H1 (cell line): Measurements from ENCODE around the gene SLC25A45. TPM values are rescaled to one million over a fixed set of nuclear protein-coding genes. Genes with fewer than 3 reads are reported as not detected.

Experiments used
- CTCF ChIA-PET: fragments of 300-600 bp; sonication (Branson Sonifier 250); formaldehyde crosslinking; loops from one replicate; lab custom pipeline; 2021; ENCODE audit not compliant: partially characterized antibody; lab: Charles Lee
- POLR2A ChIA-PET: fragments of 300-600 bp; sonication (Branson Sonifier 250); formaldehyde crosslinking; loops from one replicate; lab custom pipeline; 2021; ENCODE audit warnings: inconsistent platforms; ENCODE audit not compliant: partially characterized antibody; lab: Charles Lee
- DNase-seq, 2 experiments: peaks; one replicate each; pipeline versions ENCODE4 v3.0.0 to v3.0.0-alpha.2; 2010 to 2022; ENCODE audit warnings: low spot score in 2 of 2, low read depth in 1 of 2, mixed read lengths in 1 of 2
- FAIRE-seq: peaks from 2 replicates; lab custom pipeline; 2011; peaks lifted over from hg19 to GRCh38; lab: Jason Lieb, UNC
- H2AFZ ChIP-seq: 2 replicates; pipeline ENCODE4 v1.8.1; 2012; ENCODE audit warnings: low read length, inconsistent platforms
- H2AK5ac ChIP-seq: 2 replicates; pipeline ENCODE4 v1.6.1; 2013; ENCODE audit warnings: low read depth, low read length
- H2BK120ac ChIP-seq: replicated peaks from 2 replicates; pipeline ENCODE3; 2013; ENCODE audit warnings: low read depth, low read length, inconsistent platforms
- H2BK12ac ChIP-seq: 2 replicates; pipeline ENCODE4 v1.6.1; 2013; ENCODE audit warnings: low read depth, low read length
- H2BK15ac ChIP-seq: 2 replicates; pipeline ENCODE4 v1.6.1; 2013; ENCODE audit warnings: low read length
- H2BK20ac ChIP-seq: 2 replicates; pipeline ENCODE4 v1.6.1; 2013; ENCODE audit warnings: low read length
- H2BK5ac ChIP-seq: 2 replicates; pipeline ENCODE4 v1.6.1; 2013; ENCODE audit warnings: low read depth, low read length
- H3K14ac ChIP-seq: 2 replicates; pipeline ENCODE4 v1.6.1; 2013; ENCODE audit warnings: inconsistent platforms; ENCODE audit not compliant: insufficient read length
- H3K18ac ChIP-seq: 2 replicates; pipeline ENCODE4 v1.6.1; 2013; ENCODE audit warnings: low read length; ENCODE audit errors: extremely low read depth
- H3K23ac ChIP-seq: 2 replicates; pipeline ENCODE4 v1.6.1; 2013; ENCODE audit warnings: inconsistent platforms; ENCODE audit not compliant: insufficient read length
- H3K23me2 ChIP-seq: 2 replicates; pipeline ENCODE4 v1.6.1; 2013; ENCODE audit warnings: low read depth, low read length
- H3K27ac ChIP-seq: 2 replicates; pipeline ENCODE4 v1.6.1; 2011; ENCODE audit warnings: low read depth, low read length, inconsistent platforms
- H3K27me3 ChIP-seq, 4 experiments: replicated peaks in 1 of 4; 1 replicate in 1 of 4; 2 replicates in 3 of 4; pipeline versions ENCODE4 v1.6.1 to v1.8.1; 2011 to 2013; ENCODE audit warnings: low read length in 3 of 4, mild to moderate bottlenecking in 3 of 4, inconsistent platforms in 2 of 4, mixed read lengths in 2 of 4, moderate library complexity in 1 of 4; ENCODE audit not compliant: control insufficient read depth in 3 of 4, insufficient read depth in 3 of 4; ENCODE audit errors: extremely low read depth in 1 of 4
- H3K36me3 ChIP-seq, 4 experiments: 2 replicates each; pipeline versions ENCODE4 v1.6.1 to v1.8.1; 2011 to 2013; ENCODE audit warnings: mild to moderate bottlenecking in 4 of 4, low read length in 3 of 4, moderate library complexity in 2 of 4, control low read depth in 1 of 4, inconsistent platforms in 1 of 4; ENCODE audit not compliant: insufficient read depth in 4 of 4, control insufficient read depth in 2 of 4
- H3K4ac ChIP-seq: replicated peaks from 2 replicates; pipeline ENCODE3; 2013; ENCODE audit warnings: low read length, low read depth, mixed read lengths, inconsistent platforms; ENCODE audit not compliant: insufficient read length
- H3K4me1 ChIP-seq, 4 experiments: replicated peaks in 1 of 4; 1 replicate in 1 of 4; 2 replicates in 3 of 4; pipeline versions ENCODE4 v1.6.1 to v1.8.1; 2011 to 2013; ENCODE audit warnings: low read length in 3 of 4, inconsistent platforms in 2 of 4, mixed read lengths in 1 of 4; ENCODE audit not compliant: insufficient read depth in 4 of 4, control insufficient read depth in 3 of 4
- H3K4me2 ChIP-seq, 2 experiments: 2 replicates each; pipeline versions ENCODE4 v1.6.1 to v1.8.1; 2011 to 2013; ENCODE audit warnings: low read depth in 2 of 2, low read length in 2 of 2, control low read depth in 1 of 2, inconsistent platforms in 1 of 2, mild to moderate bottlenecking in 1 of 2; ENCODE audit not compliant: insufficient read depth in 1 of 2
- H3K4me3 ChIP-seq, 4 experiments: fragments of 200-600, 300-600 bp in 1 of 4; sonication (generic), shearing (Covaris generic), sonication (Bioruptor Twin) in 1 of 4; 2 replicates each; pipeline versions ENCODE4 v1.5.1 to v1.8.1; 2011 to 2016; ENCODE audit warnings: low read length in 4 of 4, low read depth in 3 of 4, control low read depth in 2 of 4, inconsistent platforms in 2 of 4, mild to moderate bottlenecking in 2 of 4, mixed read lengths in 1 of 4, moderate library complexity in 1 of 4; ENCODE audit not compliant: insufficient read depth in 2 of 4; ENCODE audit errors: extremely low read depth in 1 of 4
- H3K56ac ChIP-seq: replicated peaks from 2 replicates; pipeline ENCODE3; 2013; ENCODE audit warnings: low read depth, mild to moderate bottlenecking, mixed read lengths, low read length, inconsistent platforms; ENCODE audit not compliant: insufficient read length
- H3K79me1 ChIP-seq: 2 replicates; pipeline ENCODE4 v1.6.1; 2013; ENCODE audit warnings: low read depth, low read length, control low read depth
- H3K79me2 ChIP-seq, 2 experiments: 2 replicates each; pipeline versions ENCODE4 v1.6.1 to v1.8.1; 2012 to 2013; ENCODE audit warnings: low read length in 2 of 2, mild to moderate bottlenecking in 2 of 2, inconsistent platforms in 1 of 2; ENCODE audit not compliant: insufficient read depth in 2 of 2, control insufficient read depth in 1 of 2
- H3K9ac ChIP-seq, 4 experiments: replicated peaks in 1 of 4; 1 replicate in 1 of 4; 2 replicates in 3 of 4; pipeline versions ENCODE4 v1.6.1 to v1.8.1; 2011 to 2013; ENCODE audit warnings: low read depth in 3 of 4, low read length in 3 of 4, control low read depth in 2 of 4, mild to moderate bottlenecking in 2 of 4, moderate library complexity in 2 of 4, inconsistent platforms in 1 of 4; ENCODE audit errors: extremely low read depth in 1 of 4
- H3K9me3 ChIP-seq, 2 experiments: 2 replicates each; pipeline versions ENCODE4 v1.6.1 to v1.8.1; 2012 to 2013; ENCODE audit warnings: mild to moderate bottlenecking in 2 of 2, moderate library complexity in 2 of 2, control low read depth in 1 of 2, inconsistent platforms in 1 of 2, low read depth in 1 of 2, low read length in 1 of 2, mixed read lengths in 1 of 2; ENCODE audit not compliant: insufficient read depth in 2 of 2
- H4K20me1 ChIP-seq, 2 experiments: replicated peaks in 1 of 2; 2 replicates each; pipeline versions ENCODE3 to v1.8.1; 2011 to 2013; ENCODE audit warnings: inconsistent platforms in 2 of 2, low read length in 2 of 2, mild to moderate bottlenecking in 1 of 2; ENCODE audit not compliant: insufficient read depth in 2 of 2, control insufficient read depth in 1 of 2
- H4K5ac ChIP-seq: 2 replicates; pipeline ENCODE4 v1.6.1; 2013; ENCODE audit warnings: low read length, low read depth, mixed read lengths, inconsistent platforms; ENCODE audit not compliant: insufficient read length
- H4K8ac ChIP-seq: 2 replicates; pipeline ENCODE4 v1.8.0; 2013; ENCODE audit warnings: mild to moderate bottlenecking, moderate library complexity, low read length, inconsistent platforms; ENCODE audit not compliant: insufficient read depth; ENCODE audit errors: extremely low read depth
- H4K91ac ChIP-seq: replicated peaks from 2 replicates; pipeline ENCODE3; 2013; ENCODE audit warnings: low read length, mixed read lengths, inconsistent platforms; ENCODE audit not compliant: insufficient read length
- KDM4A ChIP-seq: IDR thresholded peaks from one replicate; pipeline ENCODE4 v1.7.1; 2012; ENCODE audit warnings: low read depth, mild to moderate bottlenecking, moderate library complexity, low read length, inconsistent platforms; ENCODE audit not compliant: severe bottlenecking
- SIN3A ChIP-seq, 2 experiments: IDR thresholded peaks in 1 of 2; conservative IDR thresholded peaks in 1 of 2; 2 replicates each; pipeline ENCODE4 v1.6.1; 2011 to 2012; ENCODE audit warnings: low read length in 2 of 2, improper control_type of control experiment in 1 of 2, low read depth in 1 of 2, mild to moderate bottlenecking in 1 of 2
- SP2 ChIP-seq: IDR thresholded peaks from 2 replicates; pipeline ENCODE4 v1.6.1; 2012; ENCODE audit warnings: mild to moderate bottlenecking, low read length, inconsistent platforms
- WGBS, 2 experiments: shearing (Covaris generic) in 1 of 2; methylation state at CpG; one replicate each; pipeline versions ENCODE4 v1.1.6 to v1.1.7; 2013 to 2015; ENCODE audit warnings: low lambda C conversion rate in 2 of 2, mixed read lengths in 2 of 2, inconsistent platforms in 1 of 2, low coverage in 1 of 2, missing lambda C conversion rate in 1 of 2; ENCODE audit not compliant: insufficient replicate concordance in 2 of 2, insufficient coverage in 1 of 2, insufficient read length in 1 of 2; ENCODE audit errors: extremely low coverage in 1 of 2, missing lambda C conversion rate in 1 of 2; 5-methylcytosine and 5-hydroxymethylcytosine counted together
- polyA plus RNA-seq, 7 experiments: library from polyadenylated mRNA; depleted of rRNA in 3 of 7; stranded (reverse) in 5 of 7; unstranded in 2 of 7; fragments of >200 nt in 5 of 7; fragments of 200-250 nt in 2 of 7; gene quantifications; 1 replicate in 5 of 7; 2 replicates in 1 of 7; 4 replicates in 1 of 7; pipeline versions ENCODE4 v1.2.1 to v1.2.3, GENCODE V29; 2011 to 2013; ENCODE audit warnings: missing spikeins in 2 of 7, mixed read lengths in 2 of 7
- total RNA-seq: library from RNA; stranded (reverse); fragmentation: NEBNext Ultra II Directional; extraction: Animal tissue kit (Norgen Biotek cat#: 25700); gene quantifications from 2 replicates; pipeline ENCODE4 v1.2.1, GENCODE V29; 2021

Gene SLC25A45
- total and polyA plus RNA-seq, 2 of the 8 experiments (the other 6 are each of a cell fraction or from before 2014, with no cell fraction given): 0.54 to 0.59 TPM

DNA sequence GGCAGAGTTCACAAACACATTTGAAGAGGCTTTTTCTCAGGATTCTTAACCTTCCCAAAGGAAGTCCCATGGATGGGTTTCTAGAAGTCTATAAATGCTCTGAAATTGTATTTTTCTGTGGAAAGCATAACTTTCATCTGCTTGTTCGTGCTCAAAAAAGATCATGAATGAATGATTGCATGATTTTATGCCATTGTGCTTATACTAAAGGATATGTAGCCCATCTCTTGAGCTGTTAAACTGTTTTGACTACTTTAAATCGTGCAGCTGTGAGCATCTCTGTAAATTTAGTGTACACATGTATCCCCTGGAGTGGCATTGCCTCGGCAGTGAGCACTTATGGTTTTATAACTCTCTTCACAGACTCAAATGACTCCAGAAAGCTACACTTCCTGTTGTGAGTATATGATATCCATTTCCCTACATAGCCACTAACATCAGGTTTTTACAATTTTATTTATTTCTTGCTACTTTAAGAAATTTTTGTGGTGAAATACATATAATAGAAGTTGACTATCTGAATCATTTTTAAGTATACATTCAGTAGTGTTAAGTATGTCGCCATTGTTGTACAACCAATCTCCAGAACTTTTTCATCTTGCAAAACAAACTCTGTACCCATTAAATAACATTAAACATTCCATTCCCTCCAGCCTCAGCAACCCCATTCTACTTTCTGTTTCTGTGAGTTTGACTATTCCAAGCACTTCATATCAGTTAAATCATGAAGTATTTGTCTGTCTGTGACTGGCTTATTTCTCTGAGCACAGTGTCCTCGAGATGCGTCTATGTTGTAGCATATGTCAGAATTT, 48.2 kb upstream of the SLC25A45 start:
- Histone ChIP-seq H3K56ac (no peak overlapping the region), H3K4me3 (no peak overlapping the region), H3K4ac (no peak overlapping the region), H2BK20ac (no peak overlapping the region), H2AK5ac (no peak overlapping the region), H3K79me2 (peaks cover 0 to 10% of the 10 kb centered on the region in 2 experiments; a peak in 2 of 4 replicates), H4K91ac (no peak overlapping the region), H2BK12ac (no peak overlapping the region), H3K14ac (no peak overlapping the region), H3K9me3 (no peaks in the 10 kb centered on the region), H2BK120ac (no peak overlapping the region), H4K20me1 (peaks cover 0 to 16% of the 10 kb centered on the region in 2 experiments), H3K4me1 (peaks cover 0 to 21% (median 7%) of the 10 kb centered on the region in 4 experiments; a peak in 6 of 7 replicates), H3K23ac (no peak overlapping the region), H2AFZ (no peak overlapping the region), H3K18ac (no peak overlapping the region), H3K36me3 (no peaks in the 10 kb centered on the region), H3K23me2 (no peaks in the 10 kb centered on the region), H4K8ac (no peak overlapping the region), H4K5ac (no peak overlapping the region), H3K4me2 (peak overlapping the region in 1 of 2 experiments; percentile 3; a peak in 1 of 4 replicates), H2BK15ac (no peak overlapping the region; the same call in 1 of the 2 replicates), H2BK5ac (no peak overlapping the region), H3K79me1 (peaks cover 6% of the 10 kb centered on the region; the same call in 1 of the 2 replicates), H3K9ac (no peak overlapping the region), H3K27ac (no peak overlapping the region), H3K27me3 (no peaks in the 10 kb centered on the region)
- ChIA-PET CTCF (interaction anchor here (0.8 to 2.5 kb wide), 6 partner anchors 10 to 155 kb away, joined by 3 to 16 read pairs (median 3); no protein-coding TSS in a partner anchor), POLR2A (interaction anchor here (0.9 to 20.8 kb wide), 5 partner anchors 12 to 74 kb away, joined by 4 to 826 read pairs (median 4); partner anchors contain the start of gene MALAT1)
- DNase-seq (no peak), FAIRE-seq (no peak)
- WGBS, 2 experiments: 86% methylated on average over 6 of the region's 6 CpGs; no CpG with 5 or more reads in 1 of the 2 experiments
- TF ChIP-seq SIN3A (conservative IDR thresholded peaks at IDR 0.05 in 1 of 2, IDR thresholded peaks at IDR 0.05 in 1 of 2; ENCODE audit: low read depth in 1 of 2, low read length in 2 of 2) (no peak), KDM4A (no peak), SP2 (no peak)
